Erythroblast (primary cell): ENCODE measurements around the gene FUT8.

ENCODE experiments used
- GATA1 ChIP-seq: IDR thresholded peaks from 2 replicates; pipeline ENCODE4 v1.6.1; 2011; ENCODE audit warnings: low read depth, mild to moderate bottlenecking, control low read depth, low read length, moderate library complexity
- POLR2A ChIP-seq: IDR thresholded peaks from 2 replicates; pipeline ENCODE4 v1.6.1; 2011; ENCODE audit warnings: mild to moderate bottlenecking, low read length

DNA sequence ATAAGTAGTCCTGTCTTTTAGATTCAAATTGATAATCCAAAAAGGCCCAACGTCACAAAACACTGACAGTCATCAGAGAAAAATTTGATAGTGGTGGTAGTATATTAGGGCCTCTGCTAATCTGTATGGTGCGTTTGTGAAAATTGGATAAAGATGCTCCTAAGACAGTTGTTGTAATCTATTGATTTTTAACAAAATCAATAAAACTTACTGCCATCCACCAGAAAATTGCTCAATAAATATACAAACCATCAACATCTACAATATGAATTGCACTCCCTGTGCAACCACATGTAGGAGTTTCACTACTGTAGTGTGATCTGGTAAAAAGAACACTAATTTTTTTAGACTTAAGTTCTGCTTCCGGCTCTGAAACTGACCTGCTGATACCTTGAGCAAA is 336.8 kb downstream of the FUT8 start:
- no peak for TF ChIP-seq POLR2A
- no peak for TF ChIP-seq GATA1
